NCI-H345 (cell line): ENCODE measurements around the gene EXD3.
A peak's percentile ranks its signal among the peaks of the same experiment; 100 is the strongest.
"Not testable (repeated sequence)": the region's sequence is repeated elsewhere in the genome, so short reads cannot be mapped to it uniquely, and the experiment has no call there.

Source experiments
- DNase-seq: peaks from one replicate; lab custom pipeline; 2025; lab: John Stamatoyannopoulos, UW

The EXD3 gene

DNA sequence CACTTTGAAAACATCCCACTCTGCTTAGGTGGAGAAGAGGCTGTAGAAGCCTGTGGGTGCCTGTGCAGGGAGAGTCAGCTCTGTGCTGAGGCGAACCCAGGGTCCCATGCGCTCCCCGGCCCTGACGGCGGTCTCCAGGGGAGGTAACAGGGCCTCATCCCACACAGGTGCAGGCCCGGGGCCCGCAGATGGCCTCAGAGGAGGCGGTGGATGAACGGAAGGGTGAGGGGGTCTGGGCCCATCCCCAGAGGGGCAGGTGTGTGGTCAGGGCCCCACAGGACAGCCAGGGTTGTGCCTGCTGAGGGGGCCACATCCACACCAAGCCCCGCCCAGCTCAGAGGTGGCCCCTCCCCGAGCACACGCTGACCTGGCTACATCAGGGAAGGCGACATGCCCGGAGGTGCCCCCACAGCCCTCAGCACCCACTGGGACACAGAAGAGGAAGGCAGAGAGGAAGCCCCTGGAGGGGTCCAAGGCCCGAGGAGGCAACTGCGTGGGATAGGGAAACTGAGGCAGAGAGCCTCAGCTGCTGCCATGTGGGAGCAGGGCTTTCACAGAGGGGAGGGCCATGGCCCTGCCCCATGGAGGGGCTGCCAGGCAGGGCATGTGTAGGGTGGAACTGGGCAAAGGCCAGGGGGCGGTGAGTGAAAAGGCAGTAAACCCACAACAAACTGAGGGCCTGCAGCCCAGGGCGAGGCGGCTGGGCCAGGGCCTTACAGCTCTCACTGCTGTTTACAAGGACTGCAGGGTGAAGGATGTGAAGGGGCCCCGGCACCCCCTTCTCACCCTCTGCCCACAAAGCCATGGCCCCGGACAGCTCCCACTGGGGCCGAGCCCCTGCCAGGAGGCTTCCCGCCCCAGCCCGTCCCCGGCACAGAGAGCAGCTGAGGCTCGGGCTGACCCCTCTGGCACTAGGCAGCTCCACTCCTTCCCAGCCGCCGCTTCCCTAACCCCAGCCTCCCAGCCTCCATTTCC is 29.5 kb downstream of the EXD3 start:
- no peak for DNase-seq

DNA sequence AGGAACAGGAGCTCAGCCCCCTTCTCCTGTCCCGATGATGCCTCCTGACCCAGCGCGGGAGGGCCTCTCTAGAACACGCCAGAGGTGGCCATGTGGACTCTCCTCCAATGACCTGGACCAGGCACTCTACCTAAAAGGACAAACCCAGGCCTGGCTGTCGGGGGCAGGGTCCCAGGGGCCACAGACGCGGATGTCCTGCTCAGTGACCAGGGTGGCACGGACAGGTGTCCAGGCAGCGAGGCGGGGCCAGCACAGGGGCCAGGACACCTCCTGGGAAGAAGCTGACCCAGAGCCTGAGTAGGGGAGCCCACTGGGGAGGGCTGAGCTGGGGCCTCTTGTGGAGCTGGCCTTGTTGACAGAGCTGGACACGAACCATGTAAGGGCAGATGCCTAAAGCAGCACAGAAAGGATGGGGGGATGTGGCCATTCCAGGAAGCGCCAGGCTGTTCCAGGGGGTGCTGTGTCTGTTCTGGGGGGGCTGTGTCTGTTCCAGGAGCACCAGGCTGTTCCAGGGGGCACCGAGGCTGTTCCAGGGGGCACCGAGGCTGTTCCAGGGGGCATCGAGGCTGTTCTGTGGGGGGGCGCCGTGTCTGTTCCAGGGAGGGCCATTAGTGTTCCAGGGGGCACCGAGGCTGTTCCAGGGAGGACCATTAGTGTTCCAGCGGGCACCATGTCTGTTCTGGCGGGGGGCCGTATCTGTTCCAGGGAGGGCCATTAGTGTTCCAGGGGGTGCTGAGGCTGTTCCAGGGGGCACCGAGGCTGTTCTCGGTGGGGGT is 30.5 kb downstream of the EXD3 start:
- DNase-seq, result no peak

DNA sequence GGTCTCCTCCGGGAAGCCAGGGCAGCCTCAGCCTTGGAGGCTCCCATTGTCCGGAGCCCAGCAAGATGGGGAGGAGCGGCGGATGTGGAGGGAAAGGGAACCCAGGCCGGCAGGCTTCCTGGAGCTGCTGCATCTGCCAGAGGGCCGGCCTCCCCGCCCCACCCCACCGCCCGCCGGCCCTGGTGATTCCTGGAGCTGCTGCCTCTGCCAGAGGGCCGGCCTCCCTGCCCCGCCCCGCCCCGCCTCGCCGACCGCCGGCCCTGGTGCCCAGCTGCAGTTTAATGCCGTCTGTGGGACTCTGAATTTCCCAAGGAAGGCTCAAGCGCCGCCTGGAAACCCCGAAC is 31.6 kb downstream of the EXD3 start:
- no peak for DNase-seq

DNA sequence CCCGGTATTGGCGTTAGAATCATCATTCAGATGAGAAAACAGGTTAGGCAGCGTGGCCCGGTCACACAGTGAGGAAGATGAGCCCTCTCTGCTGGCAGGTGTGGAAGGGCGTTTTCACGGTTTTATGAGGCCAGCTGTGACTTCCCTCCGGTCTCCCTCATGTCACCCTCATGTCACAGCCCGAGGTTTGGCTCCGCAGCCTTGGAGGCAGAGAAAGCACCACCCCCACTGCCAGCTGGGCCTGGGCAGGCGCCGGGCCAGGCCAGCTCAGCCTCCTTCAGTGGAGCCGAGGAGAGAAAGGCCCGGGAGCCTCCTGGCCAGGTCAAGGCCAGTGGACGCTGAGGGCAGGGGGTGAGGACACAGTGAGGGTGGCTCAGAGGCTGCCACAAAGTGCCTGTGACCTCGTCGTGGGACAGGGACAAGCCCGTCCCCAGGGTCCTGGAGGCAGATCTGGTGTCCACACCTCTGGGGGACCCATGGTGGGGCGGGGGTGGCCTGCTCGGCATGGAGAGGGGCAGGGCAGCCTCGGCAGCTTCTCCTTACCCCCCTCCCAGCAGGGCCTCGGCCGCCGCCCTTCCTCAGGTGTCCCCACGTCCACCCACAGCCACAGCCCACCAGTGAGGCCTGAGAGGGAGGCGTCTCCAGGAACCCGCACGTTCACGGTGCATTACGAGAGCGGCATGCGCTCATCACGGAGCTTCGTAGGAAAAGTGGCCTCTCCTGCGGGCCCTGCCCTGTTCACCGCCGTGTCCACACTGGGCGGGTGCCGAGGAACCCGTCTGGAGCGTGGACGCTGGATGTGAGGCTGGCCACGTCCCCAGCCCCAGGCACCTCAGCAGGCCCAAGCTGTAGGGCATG is 32.2 kb downstream of the EXD3 start:
- no peak for DNase-seq

DNA sequence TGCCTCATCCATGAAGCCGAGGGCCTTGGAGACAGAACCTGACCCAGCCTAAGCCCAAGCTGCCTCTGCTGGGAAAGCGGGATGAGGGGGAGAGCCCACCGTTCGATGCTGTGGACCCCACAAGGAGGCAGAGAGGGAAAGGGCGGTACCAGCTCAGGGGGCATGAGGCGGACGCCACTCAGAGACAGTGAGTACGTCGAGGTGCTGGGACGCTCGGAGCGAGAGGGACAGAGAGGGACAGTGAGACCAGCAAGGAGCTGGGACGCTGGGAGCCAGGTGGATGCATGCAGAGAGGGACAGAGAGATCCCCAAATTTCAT is 33.6 kb downstream of the EXD3 start:
- no peak for DNase-seq

DNA sequence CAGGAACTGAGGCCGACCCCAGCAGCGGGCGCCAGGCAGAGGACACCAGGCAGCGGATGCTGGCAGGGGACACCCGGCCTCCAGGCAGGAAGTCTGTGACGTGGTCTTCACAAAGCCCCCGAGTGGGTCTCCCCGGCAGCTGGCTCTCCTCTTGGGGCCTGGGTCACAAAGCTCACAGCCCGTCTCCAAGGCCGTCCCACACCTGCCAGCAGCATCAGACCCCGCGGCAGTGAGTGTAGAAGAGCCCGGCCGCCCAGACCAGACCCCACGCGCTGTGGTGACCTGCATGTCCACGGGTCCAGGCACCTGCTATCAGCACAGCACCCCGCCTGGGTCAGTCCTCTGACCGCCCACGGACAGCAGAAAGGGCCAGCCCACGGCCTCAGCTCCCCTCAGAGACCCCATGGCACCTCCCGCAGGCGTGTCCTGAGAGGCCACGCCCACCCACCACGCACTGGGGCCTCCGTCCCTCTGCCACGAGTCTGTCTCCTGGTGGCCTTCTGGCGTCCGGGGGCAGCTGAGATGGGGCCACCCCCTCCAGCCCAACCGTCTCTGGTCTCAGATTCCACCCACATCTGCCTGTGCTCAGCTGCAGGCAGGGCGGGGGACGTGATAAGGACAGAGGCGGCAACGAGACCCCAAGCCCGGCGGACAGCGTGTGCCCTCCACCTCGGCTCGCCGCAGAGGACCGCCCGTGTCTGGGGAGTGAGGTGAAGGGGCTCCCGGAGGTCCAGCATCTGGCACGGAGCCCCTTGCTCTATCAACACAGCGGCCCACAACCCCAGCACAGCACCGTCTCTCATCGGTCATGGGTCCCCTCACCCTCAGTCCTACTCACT is 34.2 kb downstream of the EXD3 start:
- DNase-seq, result no peak

DNA sequence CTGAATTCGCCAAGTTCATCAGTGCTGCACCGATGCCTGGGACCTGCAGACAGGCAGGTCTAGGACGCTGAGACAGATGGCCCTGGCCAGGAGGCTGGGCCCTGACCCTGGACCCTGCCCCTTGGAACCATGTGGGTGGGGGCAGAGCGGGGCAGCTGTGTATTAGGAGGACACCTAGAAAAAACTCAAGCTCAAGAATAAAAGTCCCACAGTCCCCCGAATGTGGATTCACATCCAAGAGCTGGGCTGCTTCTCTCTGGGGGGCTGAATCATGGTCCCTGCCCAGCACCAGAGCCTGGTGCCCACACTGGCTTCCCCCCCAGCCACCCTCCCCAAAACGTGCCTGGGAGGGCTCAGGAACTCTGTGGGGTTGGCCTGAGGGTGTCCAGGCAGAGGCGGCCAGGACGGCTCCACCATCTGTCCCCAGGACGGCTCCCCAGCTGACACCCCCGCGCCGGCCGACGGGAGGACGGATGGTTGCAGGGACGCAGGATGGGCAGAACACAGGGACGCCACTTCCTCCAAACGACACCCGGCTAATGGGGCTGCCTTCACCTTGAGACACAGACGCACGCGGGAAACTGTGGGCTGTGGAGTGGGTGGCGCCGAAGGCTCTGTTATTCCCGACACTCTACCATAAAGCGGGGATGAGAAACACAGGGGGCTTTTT is 34.9 kb downstream of the EXD3 start:
- DNase-seq, result no peak

DNA sequence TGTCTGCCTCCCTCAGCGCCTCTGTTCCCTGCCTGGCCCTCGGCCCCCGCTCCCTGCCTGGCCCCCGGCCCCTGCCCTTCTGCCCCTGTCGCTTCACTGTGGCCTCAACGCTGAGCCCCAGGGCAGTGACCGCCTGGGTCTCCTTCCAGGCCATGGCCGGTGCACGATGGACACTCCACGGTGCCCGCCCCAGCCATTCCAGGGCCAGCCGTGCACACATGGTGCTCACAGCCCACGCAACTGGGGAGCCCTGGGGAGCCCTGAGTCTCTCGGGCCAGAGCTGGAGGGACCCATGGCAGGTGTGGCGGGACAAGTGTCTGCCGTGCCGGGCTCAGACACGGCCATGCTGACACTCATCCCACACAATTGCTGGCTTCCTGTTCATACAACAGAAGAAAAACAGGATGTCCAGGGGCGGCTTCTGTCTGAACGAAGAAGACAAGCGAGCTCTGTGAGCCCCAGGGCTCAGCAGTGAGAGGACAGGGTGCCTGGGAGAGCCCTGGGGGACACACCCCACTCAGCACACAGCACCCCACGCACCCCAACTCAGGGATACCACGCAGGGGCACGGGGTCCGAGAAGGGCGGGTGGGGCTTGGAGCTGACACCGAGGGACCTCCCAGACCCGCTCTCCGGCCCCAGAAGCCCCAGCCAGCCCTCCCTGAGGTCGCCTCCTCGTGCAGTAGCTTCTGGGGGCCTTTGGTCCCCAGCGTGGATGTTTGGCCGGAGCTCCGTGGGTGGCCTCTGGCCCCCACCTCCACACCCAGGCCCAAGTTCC is 35.7 kb downstream of the EXD3 start:
- no peak for DNase-seq

DNA sequence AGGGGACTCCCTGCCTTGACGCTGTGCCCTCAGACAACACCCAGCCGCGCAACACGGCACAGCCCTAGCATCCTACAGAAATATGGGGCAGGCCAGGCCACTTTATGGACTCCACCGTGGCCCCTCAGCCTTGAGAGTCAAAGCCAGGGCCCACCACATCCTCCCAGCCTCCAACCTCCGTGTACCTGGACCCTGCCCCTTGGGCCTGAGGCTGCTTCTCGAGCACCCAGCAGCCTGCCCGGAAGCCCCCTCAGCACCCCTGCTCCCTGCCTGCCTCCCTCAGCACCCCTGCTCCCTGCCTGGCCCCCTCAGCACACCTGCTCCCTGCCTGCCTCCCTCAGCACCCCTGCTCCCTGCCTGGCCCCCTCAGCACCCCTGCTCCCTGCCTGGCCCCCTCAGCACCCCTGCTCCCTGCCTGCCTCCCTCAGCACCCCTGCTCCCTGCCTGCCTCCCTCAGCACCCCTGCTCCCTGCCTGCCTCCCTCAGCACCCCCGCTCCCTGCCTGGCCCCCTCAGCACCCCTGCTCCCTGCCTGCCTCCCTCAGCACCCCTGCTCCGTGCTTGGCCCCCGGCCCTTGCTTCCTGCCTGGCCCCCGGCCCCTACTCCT is 36.4 kb downstream of the EXD3 start:
- DNase-seq, result not testable (repeated sequence)

DNA sequence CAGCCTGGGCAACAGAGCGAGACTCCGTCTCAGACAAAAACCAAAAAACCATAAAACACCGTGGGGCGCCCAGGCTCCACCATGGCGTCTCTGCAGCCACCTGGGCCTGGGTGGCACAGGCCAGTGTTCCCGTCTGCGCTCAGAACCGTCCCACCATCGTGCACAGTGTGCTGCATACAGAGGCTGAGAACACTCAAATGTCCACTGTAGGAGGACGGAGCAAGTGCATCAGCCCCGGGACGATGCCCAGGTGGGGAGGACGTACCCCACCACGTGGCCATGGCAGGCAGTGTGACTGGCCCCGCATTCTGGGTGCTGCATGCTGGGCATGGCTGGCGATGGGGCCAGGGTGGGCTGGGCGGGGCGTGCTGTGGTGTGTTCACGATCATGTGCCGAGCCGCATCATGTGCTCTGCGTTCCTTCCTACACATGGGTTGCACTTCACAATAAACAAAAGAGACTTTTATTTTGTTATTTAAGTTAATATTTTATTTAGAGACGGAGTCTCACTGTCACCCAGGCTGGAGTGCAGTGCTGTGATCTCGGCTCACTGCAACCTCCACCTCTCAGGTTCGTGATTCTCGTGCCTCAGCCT is 37.8 kb downstream of the EXD3 start:
- no peak for DNase-seq

DNA sequence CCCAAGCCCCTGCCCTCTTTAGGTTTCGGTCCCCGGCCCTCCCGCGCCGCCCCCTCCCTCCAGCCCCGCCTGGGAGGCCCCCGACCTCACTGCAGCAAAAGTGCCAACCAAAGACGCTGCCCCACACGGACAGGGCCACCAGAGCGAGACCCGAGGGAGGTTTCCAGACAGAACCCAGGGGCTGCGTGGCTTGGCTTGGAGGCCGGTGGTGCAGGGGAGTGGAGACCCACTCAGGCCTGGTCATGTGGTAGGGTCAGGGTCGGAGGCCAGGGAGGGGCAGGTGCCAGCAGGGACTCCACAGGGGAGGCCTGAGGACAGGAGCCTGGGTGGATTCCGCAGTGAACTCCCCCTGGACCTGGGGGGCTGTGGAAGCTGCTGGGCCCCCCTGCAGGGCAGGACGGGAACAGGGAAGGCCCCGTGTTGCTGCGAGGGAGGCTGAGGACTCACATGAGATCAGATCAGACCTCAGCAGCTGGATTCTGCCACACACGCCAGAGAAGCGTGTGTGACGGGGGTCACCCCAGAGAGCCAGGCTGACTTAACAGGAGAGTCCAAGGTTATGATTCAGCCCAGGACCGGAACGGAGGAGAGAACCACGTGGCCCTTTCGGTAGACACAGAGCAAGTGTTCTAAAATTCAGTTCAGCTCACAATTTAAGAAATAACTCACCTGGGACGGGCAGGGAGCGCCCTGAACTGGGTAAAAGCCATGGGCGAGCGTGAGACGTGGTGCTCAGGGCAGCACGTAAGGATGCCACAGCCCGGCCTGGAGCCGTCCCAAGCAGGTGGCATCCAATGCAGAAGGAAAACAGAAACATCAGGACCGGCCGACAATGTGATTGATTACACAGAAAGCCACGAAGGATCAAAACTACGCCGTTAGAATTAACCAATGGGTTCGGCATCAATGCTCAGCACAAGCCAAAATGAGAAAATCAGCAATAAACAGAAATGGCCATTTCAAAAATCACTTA is 38.9 kb downstream of the EXD3 start:
- no peak for DNase-seq

DNA sequence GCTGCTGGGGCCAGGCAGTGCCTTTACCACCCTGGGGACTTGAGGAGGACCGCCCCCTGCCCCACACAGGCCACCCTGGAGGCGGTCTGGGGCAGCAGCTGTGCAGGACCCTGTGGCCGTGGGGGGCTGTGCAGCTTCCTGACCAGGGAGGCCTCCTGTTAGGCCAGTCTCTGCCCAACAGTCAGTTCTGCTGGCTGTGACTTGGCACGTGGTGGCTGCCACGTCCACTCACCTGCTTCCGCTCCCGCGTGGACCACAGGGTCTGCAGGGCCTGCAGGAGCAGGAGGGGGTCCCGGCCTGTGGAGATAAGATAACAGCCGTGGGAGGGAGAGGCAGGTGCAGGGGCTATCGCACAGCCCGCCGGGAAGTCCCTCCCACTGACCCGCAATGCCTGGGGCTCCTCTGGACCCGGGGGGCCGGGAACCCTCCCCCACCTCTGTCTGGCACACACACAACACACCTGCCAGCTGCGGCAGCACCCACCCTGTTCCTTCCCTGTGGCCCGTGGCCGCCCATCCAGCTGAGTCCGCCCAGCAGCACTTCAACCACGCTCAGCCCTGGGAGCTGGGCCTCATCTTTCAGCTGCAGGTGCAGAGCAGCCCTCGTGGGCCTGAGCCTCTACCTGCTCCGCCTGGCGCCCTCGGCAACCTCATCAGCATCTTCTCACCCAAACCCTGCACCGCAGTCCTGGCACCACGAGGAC is 39.7 kb downstream of the EXD3 start:
- peak; percentile 84 for DNase-seq

DNA sequence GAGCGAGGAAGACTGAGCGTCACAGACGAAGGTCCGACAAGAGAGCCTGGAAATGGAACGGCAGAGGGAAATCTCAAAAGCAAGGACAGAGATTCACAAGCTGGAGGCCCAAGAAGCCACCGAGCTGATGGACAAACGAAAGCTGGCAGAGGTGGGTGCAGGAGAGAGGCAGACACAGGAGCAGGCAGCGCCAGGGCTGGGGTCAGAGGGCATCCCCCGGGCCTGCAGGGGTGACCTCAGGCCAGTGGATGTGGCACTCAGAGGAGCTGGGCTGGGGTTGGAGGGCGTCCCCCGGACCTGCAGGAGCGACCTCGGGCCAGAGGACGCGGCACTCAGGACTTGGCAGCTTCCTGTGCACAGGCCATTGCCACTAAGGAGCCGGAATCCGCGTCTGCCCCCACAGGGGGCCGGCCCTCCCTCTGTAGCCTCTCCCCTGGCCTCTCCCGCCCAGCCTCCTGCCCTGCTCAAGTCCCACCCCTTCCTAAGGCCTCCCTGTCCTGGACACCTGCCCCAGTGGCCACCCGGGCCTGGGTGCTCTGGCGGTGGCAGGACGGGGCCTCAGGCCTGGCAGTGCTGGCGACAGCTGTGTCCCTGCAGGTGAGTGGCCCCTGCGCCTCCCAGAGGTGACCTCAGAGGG is 40.4 kb downstream of the EXD3 start:
- DNase-seq, result no peak

DNA sequence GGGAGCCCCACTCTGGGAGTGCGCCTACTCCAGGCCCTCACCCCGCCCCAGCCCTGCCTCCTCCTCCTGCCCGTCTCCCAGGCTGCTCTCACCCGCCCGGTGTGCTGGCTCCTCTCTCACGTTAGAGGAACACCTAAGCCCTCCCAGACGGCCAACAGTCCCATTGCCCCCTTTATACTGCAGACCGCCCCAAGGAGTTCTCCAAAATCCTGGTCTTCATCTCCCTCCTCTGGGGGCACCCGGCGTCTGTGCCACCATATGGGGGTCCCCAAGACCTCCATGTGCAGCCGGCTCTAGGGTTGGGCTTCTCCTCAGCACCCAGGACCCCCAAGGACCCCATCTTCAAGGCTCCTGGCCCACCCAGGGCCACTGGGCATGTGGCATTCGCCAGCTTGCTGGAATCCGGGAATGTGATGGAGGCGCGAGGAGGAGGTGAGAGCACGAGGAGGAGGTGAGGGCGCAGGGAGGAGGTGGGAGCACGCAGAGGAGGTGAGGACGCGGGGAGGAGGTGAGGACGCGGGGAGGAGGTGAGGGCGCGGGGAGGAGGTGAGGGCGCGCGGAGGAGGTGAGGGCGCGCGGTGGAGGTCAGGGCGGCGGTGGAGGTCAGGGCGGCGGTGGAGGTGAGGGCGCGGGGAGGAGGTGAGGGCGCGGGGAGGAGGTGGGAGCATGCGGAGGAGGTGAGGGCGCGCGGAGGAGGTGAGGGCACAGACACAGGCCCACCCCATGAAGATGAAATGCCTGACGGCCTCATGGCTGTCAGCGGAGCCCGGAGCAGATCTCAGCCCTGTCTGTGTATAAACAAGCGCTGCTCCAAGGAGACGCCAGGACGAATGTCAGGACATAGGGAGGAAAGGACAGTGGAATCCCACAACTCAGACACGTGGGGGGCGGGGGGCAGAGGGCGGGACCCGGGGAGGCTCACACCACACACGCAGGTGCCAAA is 41.2 kb downstream of the EXD3 start:
- no peak for DNase-seq

DNA sequence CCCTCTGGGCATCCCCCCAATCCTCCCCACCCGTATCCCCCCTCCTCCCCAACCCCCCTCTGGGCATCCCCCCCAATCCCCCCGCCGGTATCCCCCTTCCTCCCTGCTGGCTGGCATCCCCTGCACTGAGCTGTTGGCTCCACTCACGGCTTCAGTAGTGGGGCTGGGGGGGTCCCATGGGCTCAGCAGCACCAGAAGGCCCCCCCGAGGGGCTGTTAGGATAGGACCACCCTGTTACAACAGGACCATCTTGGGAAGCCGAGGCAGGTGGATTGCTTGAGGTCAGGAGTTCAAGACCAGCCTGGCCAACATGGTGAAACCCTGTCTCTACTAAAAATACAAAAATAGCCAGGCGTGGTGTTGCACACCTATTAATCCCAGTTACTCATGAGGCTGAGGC is 42.4 kb downstream of the EXD3 start:
- DNase-seq, result no peak

DNA sequence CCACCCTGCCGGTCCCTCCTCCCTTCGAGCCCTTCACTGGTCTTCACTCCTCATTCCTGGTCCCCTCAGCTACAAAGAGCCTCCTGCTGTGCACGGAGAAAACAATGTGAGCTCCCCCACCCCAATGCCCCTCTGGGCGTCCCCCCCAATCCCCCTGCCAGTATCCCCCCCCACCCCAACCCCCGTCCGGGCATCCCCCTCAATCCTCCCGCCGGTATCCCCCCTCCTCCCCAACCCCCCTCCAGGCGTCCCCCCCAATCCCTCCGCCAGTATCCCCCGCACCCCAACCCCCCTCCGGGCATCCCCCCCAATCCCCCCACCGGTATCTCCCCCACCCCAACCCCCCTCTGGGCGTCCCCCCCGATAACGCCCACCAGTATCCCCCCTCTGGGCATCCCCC is 42.8 kb downstream of the EXD3 start:
- DNase-seq, result no peak
